BLaER1 treated with 17β-estradiol and CSF1 and Interleukin-3, amounts not matched to agents 10 nM and 100 nM (cell line): ENCODE results near the gene BRDT.

Experiments
- H3K27ac ChIP-seq, 11 experiments: shearing (Covaris generic); formaldehyde crosslinking; 2 replicates each; pipeline ENCODE4 v1.8.1; 2022
- H3K27me3 ChIP-seq, 11 experiments: shearing (Covaris generic); formaldehyde crosslinking; 2 replicates each; pipeline ENCODE4 v1.8.1; 2022
- H3K36me3 ChIP-seq, 11 experiments: shearing (Covaris generic); formaldehyde crosslinking; 2 replicates each; pipeline ENCODE4 v1.8.1; 2022
- H3K4me1 ChIP-seq, 10 experiments: shearing (Covaris generic); formaldehyde crosslinking; 2 replicates each; pipeline ENCODE4 v1.8.1; 2022
- H3K4me2 ChIP-seq, 11 experiments: shearing (Covaris generic); formaldehyde crosslinking; 2 replicates each; pipeline ENCODE4 v1.8.1; 2022
- H3K4me3 ChIP-seq, 10 experiments: shearing (Covaris generic); formaldehyde crosslinking; 2 replicates each; pipeline ENCODE4 v1.8.1; 2022
- H3K9ac ChIP-seq, 11 experiments: shearing (Covaris generic); formaldehyde crosslinking; 2 replicates each; pipeline ENCODE4 v1.8.1; 2022
- H3K9me3 ChIP-seq, 11 experiments: shearing (Covaris generic); formaldehyde crosslinking; replicated peaks in 1 of 11; 2 replicates each; pipeline ENCODE4 v1.8.1; 2022
- H4K20me1 ChIP-seq, 11 experiments: shearing (Covaris generic); formaldehyde crosslinking; 2 replicates each; pipeline ENCODE4 v1.8.1; 2022
- Cebpa-rat ChIP-seq, 11 experiments: shearing (Covaris generic); IDR thresholded peaks; 2 replicates each; pipeline ENCODE4 v1.8.1; 2022

BRDT gene

DNA sequence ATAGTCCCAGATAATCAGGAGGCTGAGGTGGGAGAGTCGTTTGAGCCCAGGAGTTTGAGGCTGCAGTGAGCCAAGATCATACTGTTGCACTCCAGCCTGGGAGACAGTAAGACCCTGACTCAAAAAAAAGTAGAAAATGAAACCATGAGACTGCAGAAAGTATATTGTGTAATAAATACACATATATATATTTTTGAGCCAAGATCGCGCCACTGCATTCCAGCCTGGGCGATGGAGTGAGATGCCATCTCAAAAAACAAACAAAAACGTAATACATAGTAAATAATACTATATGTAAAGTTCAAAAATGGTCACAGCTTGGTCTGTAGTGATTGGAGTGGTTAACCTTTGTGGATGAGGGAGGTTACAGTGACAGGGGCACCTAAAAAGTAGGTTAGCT is 9.7 kb downstream of the BRDT start:
- no peaks in the 10 kb centered on the region for H3K4me1 ChIP-seq
- H3K27me3 ChIP-seq: no peaks in the 10 kb centered on the region
- TF ChIP-seq Cebpa-rat (IDR thresholded peaks at IDR 0.05): no peak
- no peak overlapping the region for H3K4me3 ChIP-seq
- H3K36me3 ChIP-seq: no peaks in the 10 kb centered on the region
- no peaks in the 10 kb centered on the region for H3K9me3 ChIP-seq
- H3K4me2 ChIP-seq: no peak overlapping the region
- no peak overlapping the region for H3K27ac ChIP-seq
- no peaks in the 10 kb centered on the region for H4K20me1 ChIP-seq
- no peak overlapping the region for H3K9ac ChIP-seq

DNA sequence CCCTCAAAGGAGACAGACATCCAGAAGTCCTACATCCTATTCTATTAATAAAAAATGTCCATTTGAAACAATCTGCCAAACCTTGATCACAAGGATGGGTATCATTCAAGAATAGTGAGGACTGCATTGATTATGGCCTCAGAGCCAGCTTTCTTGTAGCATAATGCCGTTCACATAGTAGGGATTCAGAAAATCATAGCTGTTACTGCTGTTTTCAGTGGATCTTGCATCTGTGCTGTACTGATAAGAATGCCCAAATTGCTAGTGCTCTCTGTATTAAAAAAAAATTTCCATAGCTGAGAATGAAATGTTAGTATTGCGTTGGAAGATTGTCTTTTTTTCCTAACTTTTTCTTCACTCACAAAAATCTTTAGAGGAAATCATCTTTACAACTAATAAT is 19.1 kb downstream of the BRDT start:
- Histone ChIP-seq H3K4me1 (no peaks in the 10 kb centered on the region), H3K36me3 (no peaks in the 10 kb centered on the region), H4K20me1 (no peaks in the 10 kb centered on the region)

DNA sequence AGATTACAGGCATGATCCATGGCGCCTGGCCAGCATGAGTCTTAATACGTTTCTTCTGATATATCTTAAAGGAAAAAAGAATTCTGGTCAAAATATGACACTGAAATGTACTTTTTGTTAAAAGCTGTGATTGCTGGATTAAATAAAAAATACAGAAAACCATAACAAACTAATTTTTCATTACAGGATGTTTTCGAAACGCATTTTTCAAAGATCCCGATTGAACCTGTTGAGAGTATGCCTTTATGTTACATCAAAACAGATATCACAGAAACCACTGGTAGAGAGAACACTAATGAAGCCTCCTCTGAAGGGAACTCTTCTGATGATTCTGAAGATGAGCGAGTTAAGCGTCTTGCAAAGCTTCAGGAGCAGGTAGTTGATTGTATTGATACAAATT is 30.2 kb downstream of the BRDT start:
- H3K4me1 ChIP-seq: no peaks in the 10 kb centered on the region
- no peak for TF ChIP-seq Cebpa-rat (IDR thresholded peaks at IDR 0.05)
- no peaks in the 10 kb centered on the region for H3K9me3 ChIP-seq
- H3K36me3 ChIP-seq: no peaks in the 10 kb centered on the region
- no peaks in the 10 kb centered on the region for H3K27me3 ChIP-seq
- H3K27ac ChIP-seq: no peak overlapping the region
- no peak overlapping the region for H3K4me3 ChIP-seq
- no peak overlapping the region for H3K4me2 ChIP-seq
- H3K9ac ChIP-seq: no peak overlapping the region
- H4K20me1 ChIP-seq: no peaks in the 10 kb centered on the region

More for the DNA sequence above, 19.1 kb downstream of the BRDT start:
- Histone ChIP-seq H3K4me2 (no peak overlapping the region), H3K27me3 (no peaks in the 10 kb centered on the region), H3K9me3 (no peaks in the 10 kb centered on the region), H3K27ac (no peak overlapping the region), H3K4me3 (no peak overlapping the region), H3K9ac (no peak overlapping the region)
- no peak for TF ChIP-seq Cebpa-rat (IDR thresholded peaks at IDR 0.05)

DNA sequence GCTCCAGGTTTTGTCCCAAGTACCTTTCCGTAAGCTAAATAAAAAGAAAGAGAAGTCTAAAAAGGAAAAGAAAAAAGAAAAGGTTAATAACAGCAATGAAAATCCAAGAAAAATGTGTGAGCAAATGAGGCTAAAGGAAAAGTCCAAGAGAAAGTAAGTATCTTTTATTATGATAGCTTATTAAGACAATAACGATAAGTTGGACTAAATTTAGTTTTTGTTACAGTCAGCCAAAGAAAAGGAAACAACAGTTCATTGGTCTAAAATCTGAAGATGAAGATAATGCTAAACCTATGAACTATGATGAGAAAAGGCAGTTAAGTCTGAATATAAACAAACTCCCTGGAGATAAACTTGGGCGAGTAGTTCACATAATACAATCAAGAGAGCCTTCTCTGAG is 31.5 kb downstream of the BRDT start:
- TF ChIP-seq Cebpa-rat (IDR thresholded peaks at IDR 0.05): no peak

DNA sequence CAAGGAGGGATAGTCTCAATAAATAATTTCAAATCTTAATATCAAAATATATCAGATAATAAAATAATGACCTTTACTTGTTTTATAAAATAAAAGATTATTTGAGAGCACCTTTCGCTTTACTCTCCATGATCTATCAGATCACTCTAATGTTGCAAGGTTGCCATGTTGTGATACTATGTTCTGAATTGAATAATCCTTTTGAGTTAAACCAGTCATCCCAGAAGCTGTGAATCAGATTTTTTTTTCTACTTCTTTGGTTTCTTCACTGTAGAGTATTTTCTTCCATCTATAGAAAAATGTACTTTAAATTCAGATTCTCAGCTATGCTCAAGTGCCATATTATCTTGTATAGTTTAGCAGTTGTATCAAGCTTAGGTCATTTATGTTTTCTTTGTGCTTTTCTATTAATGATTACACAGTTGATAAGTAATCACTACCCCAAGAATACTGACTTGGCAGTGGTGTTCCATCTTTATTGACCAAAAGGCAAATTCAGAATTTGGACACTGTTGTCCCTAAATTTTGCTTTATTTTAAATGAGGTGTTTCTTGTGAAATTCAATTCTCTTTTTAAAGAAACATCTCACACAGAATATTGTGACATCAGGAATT is 32.9 kb downstream of the BRDT start:
- TF ChIP-seq Cebpa-rat (IDR thresholded peaks at IDR 0.05): no peak
- Histone ChIP-seq H3K4me2 (no peak overlapping the region), H3K4me3 (no peak overlapping the region), H3K27ac (no peak overlapping the region), H3K36me3 (no peaks in the 10 kb centered on the region), H3K4me1 (no peaks in the 10 kb centered on the region), H3K9ac (no peak overlapping the region), H3K9me3 (no peaks in the 10 kb centered on the region), H4K20me1 (no peaks in the 10 kb centered on the region), H3K27me3 (no peaks in the 10 kb centered on the region)

More for the DNA sequence above, 31.5 kb downstream of the BRDT start:
- no peak overlapping the region for H3K4me3 ChIP-seq
- H3K9me3 ChIP-seq: no peaks in the 10 kb centered on the region
- H3K9ac ChIP-seq: no peak overlapping the region
- no peak overlapping the region for H3K27ac ChIP-seq
- no peaks in the 10 kb centered on the region for H3K36me3 ChIP-seq
- H3K4me2 ChIP-seq: no peak overlapping the region
- H3K27me3 ChIP-seq: no peaks in the 10 kb centered on the region
- no peaks in the 10 kb centered on the region for H3K4me1 ChIP-seq
- H4K20me1 ChIP-seq: no peaks in the 10 kb centered on the region

DNA sequence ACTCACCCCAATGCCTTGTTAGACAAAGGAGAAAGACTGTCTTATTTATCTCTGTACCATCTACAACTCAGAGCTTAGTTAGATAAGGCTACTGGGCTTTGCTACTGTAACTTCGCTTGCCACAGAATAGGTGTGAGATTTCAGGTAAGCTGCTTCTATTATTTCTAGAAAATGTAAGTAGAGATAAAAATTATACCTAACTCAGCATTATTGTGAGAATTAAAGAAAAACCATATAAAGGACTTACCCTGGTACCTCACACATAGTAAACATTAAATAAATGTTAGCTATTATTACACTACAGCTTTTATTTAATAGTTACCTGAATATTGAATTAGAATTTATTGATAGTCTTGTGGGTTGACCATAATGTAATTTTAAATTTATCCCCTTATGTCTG is 44.1 kb downstream of the BRDT start:
- Histone ChIP-seq H3K4me2 (no peak overlapping the region), H3K9ac (no peak overlapping the region), H3K27me3 (no peaks in the 10 kb centered on the region), H3K36me3 (no peaks in the 10 kb centered on the region), H3K27ac (no peak overlapping the region), H3K4me3 (no peak overlapping the region), H4K20me1 (no peaks in the 10 kb centered on the region), H3K4me1 (no peaks in the 10 kb centered on the region), H3K9me3 (no peaks in the 10 kb centered on the region)
- no peak for TF ChIP-seq Cebpa-rat (IDR thresholded peaks at IDR 0.05)

DNA sequence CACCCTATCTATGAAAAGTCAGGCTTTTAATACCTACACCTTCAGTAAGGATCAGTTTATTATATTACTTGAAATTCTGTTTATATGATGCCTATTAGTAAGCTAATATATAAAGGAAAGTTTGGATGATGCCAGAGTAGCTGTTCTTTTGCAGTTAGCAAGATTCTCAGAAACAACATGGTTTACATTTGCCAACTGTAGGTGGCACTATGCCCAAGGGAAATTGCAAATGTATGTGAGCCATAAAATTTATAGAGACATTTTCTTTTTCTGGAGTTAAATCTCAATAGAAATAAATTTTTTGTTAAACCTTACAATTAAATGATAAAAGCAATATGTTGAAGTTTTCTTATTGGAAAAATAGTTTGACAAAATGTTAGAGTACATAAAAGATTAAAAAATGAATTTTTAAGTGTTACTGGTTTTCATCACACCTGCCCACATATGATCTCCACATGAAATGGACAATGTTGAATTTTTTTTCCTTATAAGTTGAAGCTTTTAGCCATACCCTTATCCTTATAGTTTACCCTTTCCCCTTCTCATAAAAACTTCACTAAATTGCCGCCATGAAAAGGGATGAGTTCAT is 48.5 kb downstream of the BRDT start:
- no peak overlapping the region for H3K27ac ChIP-seq
- H4K20me1 ChIP-seq: no peaks in the 10 kb centered on the region
- no peak overlapping the region for H3K4me3 ChIP-seq
- TF ChIP-seq Cebpa-rat (IDR thresholded peaks at IDR 0.05): no peak
- no peaks in the 10 kb centered on the region for H3K27me3 ChIP-seq
- no peak overlapping the region for H3K4me2 ChIP-seq
- no peaks in the 10 kb centered on the region for H3K4me1 ChIP-seq
- no peaks in the 10 kb centered on the region for H3K36me3 ChIP-seq
- H3K9ac ChIP-seq: no peak overlapping the region
- H3K9me3 ChIP-seq: no peaks in the 10 kb centered on the region

DNA sequence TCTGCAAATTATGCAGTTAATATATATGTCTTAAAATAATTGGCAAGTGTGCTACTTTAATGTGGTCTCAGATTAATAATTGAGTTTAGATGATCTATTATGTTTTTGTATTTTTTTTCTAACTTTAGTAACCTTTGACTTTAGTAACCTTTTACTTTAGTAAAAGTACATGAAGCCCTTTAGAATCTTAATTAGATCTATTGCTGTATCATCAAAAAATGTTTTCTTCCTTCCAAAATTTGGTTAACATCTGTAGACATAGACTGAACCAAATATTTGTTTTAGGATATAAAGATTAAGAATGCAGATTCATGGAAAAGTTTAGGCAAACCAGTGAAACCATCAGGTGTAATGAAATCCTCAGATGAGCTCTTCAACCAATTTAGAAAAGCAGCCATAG is 54.9 kb downstream of the BRDT start:
- Histone ChIP-seq H3K4me3 (no peak overlapping the region), H3K27ac (no peak overlapping the region), H3K9me3 (no peaks in the 10 kb centered on the region), H4K20me1 (no peaks in the 10 kb centered on the region), H3K4me1 (no peaks in the 10 kb centered on the region), H3K4me2 (no peak overlapping the region), H3K36me3 (no peaks in the 10 kb centered on the region), H3K27me3 (no peaks in the 10 kb centered on the region), H3K9ac (no peak overlapping the region)
- no peak for TF ChIP-seq Cebpa-rat (IDR thresholded peaks at IDR 0.05)

DNA sequence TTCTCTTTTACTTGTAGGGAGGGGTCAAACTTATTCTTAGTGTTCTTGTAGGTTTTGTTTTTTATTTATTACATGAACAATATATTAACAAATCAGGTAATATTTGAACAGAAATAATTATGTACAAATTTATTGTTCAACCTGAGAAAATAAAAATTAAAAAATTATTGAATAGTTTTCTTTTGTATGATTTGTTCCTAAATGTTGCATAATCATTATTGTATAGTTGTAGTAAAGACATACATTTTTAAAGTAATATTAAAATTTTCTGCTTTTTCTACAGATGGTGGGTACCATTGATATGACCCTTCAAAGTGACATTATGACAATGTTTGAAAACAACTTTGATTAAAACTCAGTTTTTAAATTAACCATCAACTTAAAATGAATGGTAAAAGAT is 64.7 kb downstream of the BRDT start:
- Histone ChIP-seq H3K4me1 (peaks cover 0 to 18% (median 0%) of the 10 kb centered on the region in 10 experiments; a peak in 6 of 20 replicates), H4K20me1 (no peaks in the 10 kb centered on the region), H3K9ac (no peak overlapping the region), H3K27me3 (no peaks in the 10 kb centered on the region), H3K4me2 (no peak overlapping the region), H3K36me3 (no peaks in the 10 kb centered on the region), H3K27ac (no peak overlapping the region), H3K9me3 (no peaks in the 10 kb centered on the region), H3K4me3 (no peak overlapping the region)
- TF ChIP-seq Cebpa-rat (IDR thresholded peaks at IDR 0.05): no peak

DNA sequence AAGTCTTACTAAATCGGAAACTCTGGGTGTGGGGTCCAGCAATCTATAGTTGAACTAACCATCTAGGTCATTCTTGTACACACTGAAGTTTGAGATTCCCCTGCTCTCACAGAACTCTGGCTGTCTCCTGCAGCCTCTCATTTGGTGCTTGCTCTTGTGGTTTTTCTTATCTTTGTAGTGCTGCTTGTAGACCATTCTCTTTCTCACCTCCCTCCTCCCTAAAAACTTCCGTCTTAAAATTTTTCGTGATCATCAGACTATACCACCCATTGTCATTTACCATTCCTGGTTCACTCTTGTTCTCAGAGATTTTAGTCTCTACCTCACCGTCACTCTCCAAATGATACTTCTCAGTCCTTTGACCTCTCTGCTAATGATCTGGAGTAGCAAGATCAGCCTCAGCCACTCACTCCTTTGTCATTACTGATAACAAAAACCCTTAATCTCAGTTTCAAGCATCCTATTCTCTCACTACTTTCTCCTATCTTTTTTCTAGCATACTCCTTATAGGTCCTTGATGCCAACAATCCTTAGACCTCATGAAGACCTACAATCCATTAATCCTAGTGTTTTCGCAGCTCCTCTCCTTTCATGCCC is 67.6 kb downstream of the BRDT start:
- Histone ChIP-seq H3K4me2 (no peak overlapping the region), H3K27ac (no peak overlapping the region), H4K20me1 (no peaks in the 10 kb centered on the region), H3K36me3 (no peaks in the 10 kb centered on the region), H3K4me3 (no peak overlapping the region), H3K9ac (no peak overlapping the region), H3K27me3 (no peaks in the 10 kb centered on the region), H3K9me3 (peaks cover 0 to 17% (median 4%) of the 10 kb centered on the region in 11 experiments; a peak in 5 of 22 replicates), H3K4me1 (peaks cover 0 to 18% (median 0%) of the 10 kb centered on the region in 10 experiments; a peak in 6 of 20 replicates)
- no peak for TF ChIP-seq Cebpa-rat (IDR thresholded peaks at IDR 0.05)
